GM12891 (cell line): ENCODE measurements around the gene DCUN1D5. TPM values are rescaled to one million over a fixed set of nuclear protein-coding genes. Genes with fewer than 3 reads are reported as not detected.

ENCODE experiments used
- DNase-seq: peaks from one replicate; pipeline ENCODE4 v3.0.0; 2011; ENCODE audit warnings: low spot score; ENCODE audit not compliant: insufficient read length
- FAIRE-seq: peaks from 2 replicates; lab custom pipeline; 2011; peaks lifted over from hg19 to GRCh38; lab: Jason Lieb, UNC
- PAX5 ChIP-seq: IDR thresholded peaks from 2 replicates; pipeline ENCODE4 v1.6.1; 2011; ENCODE audit warnings: low read length, moderate library complexity, mild to moderate bottlenecking; ENCODE audit not compliant: insufficient read depth, severe bottlenecking
- POLR2A ChIP-seq: IDR thresholded peaks from 2 replicates; pipeline ENCODE4 v1.6.1; 2011; ENCODE audit warnings: low read depth, low read length, control low read depth
- POLR2AphosphoS5 ChIP-seq: IDR thresholded peaks from 2 replicates; pipeline ENCODE4 v1.6.1; 2011; ENCODE audit warnings: low read depth, low read length, control low read depth
- POU2F2 ChIP-seq: IDR thresholded peaks from 2 replicates; pipeline ENCODE4 v1.6.1; 2011; ENCODE audit warnings: low read depth, mild to moderate bottlenecking, control low read depth, low read length, moderate library complexity
- SPI1 ChIP-seq: IDR thresholded peaks from 2 replicates; pipeline ENCODE4 v1.6.1; 2011; ENCODE audit warnings: low read depth, low read length, control low read depth
- TAF1 ChIP-seq: IDR thresholded peaks from 2 replicates; pipeline ENCODE4 v1.6.1; 2011; ENCODE audit warnings: low read depth, low read length, control low read depth
- polyA plus RNA-seq: library from polyadenylated mRNA; unstranded; fragments of >200 nt; gene quantifications from one replicate; pipeline ENCODE4 v1.2.1, GENCODE V29; 2012; ENCODE audit warnings: low read depth, missing spikeins, inconsistent platforms; ENCODE audit not compliant: missing spikeins

The DCUN1D5 gene
- 50.3 TPM for polyA plus RNA-seq

DNA sequence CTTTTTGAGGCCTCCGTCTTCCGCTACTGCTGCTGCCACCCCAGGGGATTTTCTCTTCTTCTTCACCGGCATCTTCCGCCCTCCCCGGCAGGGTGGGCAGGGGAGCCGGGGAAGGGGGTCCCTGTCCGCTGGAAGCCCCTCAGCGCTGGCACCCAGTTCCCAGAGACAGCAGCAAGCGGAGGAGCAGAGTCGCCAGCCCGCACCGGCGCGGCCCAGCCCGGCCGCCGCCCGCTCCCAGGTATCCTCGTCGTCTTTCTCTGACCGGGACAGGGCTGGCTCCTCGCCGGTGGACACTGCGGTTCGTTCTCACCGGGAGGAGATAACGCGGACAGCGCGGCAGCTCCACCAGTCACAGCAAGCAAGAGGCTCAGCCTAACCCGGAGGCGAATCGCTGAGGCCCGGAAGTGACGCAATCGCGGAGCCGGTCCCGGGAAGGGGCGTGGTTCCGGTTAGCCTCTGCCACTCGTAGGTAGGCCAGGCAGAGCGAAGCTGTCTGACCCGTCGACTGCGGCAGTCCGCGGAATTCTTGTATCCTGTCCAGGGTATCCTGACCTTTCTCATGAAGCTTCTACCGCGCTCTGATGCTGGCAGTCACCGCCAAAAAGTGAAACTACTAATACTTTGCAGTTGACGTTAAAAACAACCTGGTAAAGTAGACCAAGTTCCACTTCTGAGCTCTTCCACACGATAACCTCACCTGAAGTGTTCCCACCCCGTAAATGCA is at the start of gene DCUN1D5:
Gene DCUN1D5 (minus strand): TSS at position 360 of the 724 bp plus-strand sequence. CDS start 288 bp downstream, at position 72.
- peak; percentile 79 for DNase-seq
- TF ChIP-seq TAF1 (no peak; the same call in none of the 2 replicates), POU2F2 (no peak), POLR2AphosphoS5 (peak; percentile 95), PAX5 (no peak), POLR2A (peak; percentile 94), SPI1 (no peak)
- peak; percentile 100 for FAIRE-seq

GRCh38 chr11:103125462-103125861 is 33.5 kb upstream of the DCUN1D5 start:
- FAIRE-seq (no peak), DNase-seq (no peak)

GRCh38 chr11:103114836-103115235 is 22.9 kb upstream of the DCUN1D5 start:
- FAIRE-seq = no peak
- TF ChIP-seq SPI1 = no peak
- TF ChIP-seq POLR2AphosphoS5 = no peak
- TF ChIP-seq PAX5 = no peak
- TF ChIP-seq POLR2A = no peak
- no peak for TF ChIP-seq TAF1
- no peak for TF ChIP-seq POU2F2
- DNase-seq = no peak

More at GRCh38 chr11:103125462-103125861, 33.5 kb upstream of the DCUN1D5 start:
- TF ChIP-seq SPI1 (no peak), TAF1 (no peak), POLR2A (no peak), POU2F2 (no peak), POLR2AphosphoS5 (no peak), PAX5 (no peak)

DNA sequence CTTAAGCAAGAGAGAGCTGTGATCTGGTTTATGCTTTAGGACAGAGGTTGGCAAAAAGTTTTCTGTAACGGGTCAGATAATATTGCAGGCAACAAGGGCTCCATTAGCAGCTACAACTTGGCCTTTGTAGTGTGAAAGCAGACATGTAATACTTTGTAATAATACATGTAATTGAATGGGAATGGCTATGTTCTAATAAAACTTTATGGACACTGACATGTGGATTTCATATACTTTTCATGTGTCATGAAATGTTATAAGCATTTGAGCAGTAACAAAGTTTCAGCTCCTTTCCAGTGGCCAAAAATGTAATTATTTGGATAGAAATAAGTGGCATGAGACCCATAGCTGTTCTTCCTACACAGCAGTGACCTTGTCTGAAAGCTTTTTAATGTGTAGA is 20.4 kb upstream of the DCUN1D5 start:
- FAIRE-seq (no peak), DNase-seq (no peak)
- no peak for TF ChIP-seq POLR2A
- TF ChIP-seq POU2F2 = no peak
- no peak for TF ChIP-seq POLR2AphosphoS5
- no peak for TF ChIP-seq PAX5
- no peak for TF ChIP-seq SPI1
- TF ChIP-seq TAF1 = no peak

DNA sequence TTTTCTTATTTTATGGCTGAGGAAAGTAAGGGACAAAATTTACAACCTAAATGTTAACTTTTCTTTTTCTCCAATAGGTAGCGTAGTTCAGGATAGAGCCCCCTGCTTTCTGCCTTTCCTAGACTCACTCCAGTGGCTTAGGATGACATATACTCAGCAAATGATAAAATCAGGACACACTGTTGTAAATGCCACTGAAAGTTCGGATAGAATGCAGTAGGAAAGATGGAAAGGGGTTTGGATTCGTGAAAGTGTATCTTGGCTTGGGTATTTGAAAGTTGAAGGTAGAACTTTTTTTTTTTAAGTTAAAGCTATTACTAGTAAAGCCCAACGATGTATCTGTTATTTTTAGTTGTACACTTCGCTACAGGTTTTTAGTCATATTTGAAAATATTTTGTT is 19.4 kb upstream of the DCUN1D5 start:
- TF ChIP-seq POU2F2 = no peak
- TF ChIP-seq TAF1 = no peak
- no peak for TF ChIP-seq POLR2A
- TF ChIP-seq PAX5 = no peak
- no peak for TF ChIP-seq POLR2AphosphoS5
- TF ChIP-seq SPI1 = no peak
- DNase-seq = no peak
- no peak for FAIRE-seq

GRCh38 chr11:103110391-103110790 is 18.4 kb upstream of the DCUN1D5 start:
- FAIRE-seq = no peak
- DNase-seq = no peak
- TF ChIP-seq TAF1 (no peak), POLR2AphosphoS5 (no peak), POLR2A (no peak), POU2F2 (no peak), SPI1 (no peak), PAX5 (no peak)

DNA sequence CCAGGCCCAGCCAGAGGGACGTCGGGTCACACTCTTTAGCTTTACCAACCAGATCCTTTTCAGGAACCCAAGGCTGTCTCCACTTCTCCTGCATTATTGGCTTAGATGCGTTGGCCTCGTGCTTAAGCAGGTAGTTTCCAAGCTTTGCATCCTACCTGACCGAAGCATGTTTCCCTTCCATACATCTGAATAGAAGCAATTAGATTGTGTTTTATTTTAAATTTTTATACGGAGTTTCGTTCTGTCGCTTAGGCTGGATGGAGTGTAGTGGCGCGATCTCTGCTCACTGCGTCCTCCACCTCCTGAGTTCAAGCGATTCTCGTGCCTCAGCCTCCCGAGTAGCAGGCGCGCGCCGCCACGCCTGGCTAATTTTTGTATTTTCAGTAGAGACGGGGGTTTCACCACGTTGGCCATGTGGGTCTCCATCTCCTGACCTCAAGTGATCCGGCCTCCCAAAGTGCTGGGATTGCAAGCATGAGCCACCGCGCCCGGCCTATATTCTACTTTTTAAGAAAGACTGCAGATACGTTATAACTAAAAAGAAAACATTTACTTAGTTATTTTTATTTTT is 17.9 kb upstream of the DCUN1D5 start:
- FAIRE-seq (peak; percentile 99), DNase-seq (no peak)
- TF ChIP-seq POU2F2 (no peak), PAX5 (no peak), POLR2A (no peak), SPI1 (no peak), TAF1 (no peak), POLR2AphosphoS5 (no peak)

DNA sequence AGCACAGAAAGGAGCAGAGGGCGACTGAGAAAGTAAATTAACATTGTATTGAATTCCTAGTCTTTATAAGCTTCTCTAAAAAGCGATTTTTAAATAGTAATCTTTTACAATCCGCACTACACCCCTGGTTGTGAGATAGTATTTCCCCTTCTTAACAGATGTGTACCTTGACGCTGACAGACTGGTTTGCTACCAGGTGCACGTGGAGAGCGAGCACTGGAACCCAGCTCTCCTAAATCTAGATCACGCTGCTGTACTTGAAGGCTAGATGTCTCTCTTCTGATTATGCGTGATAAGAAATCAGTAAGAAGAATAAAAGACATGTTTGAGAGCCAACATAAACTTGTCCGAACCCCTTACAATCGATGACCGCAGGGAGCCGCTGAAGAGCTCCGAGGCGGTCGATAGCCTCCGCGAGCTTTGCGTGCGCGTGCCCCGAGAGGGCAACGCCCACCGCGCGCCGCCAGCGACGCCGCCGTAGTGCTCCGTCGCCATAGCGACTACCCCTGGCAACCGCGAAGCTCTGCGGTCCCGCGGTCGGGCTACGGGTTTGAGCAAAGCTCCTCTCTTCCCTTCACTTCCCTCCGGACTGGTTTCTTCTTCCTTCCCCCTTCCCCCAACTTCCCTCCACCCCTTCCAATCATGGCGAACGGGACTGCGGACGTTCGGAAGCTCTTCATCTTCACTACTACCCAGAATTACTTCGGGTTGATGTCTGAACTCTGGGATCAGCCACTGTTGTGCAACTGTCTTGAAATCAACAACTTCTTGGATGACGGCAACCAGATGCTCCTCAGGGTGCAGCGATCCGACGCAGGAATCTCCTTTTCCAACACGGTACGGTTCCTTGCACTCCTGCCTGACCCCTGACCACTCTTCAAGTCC is 17.2 kb upstream of the DCUN1D5 start, which contains the start of gene DYNC2H1:
Gene DYNC2H1 (plus strand): TSS at position 494 of the 885 bp plus-strand sequence. CDS start 149 bp downstream, at position 643.
- FAIRE-seq (peak; percentile 98), DNase-seq (peak; percentile 73)
- 0 out of 2 replicates have a peak, but pooled peaks have one; percentile 39 for TF ChIP-seq SPI1
- peak; percentile 11 for TF ChIP-seq PAX5
- no peak for TF ChIP-seq POLR2A
- no peak for TF ChIP-seq POLR2AphosphoS5
- no peak for TF ChIP-seq TAF1
- no peak for TF ChIP-seq POU2F2

DNA sequence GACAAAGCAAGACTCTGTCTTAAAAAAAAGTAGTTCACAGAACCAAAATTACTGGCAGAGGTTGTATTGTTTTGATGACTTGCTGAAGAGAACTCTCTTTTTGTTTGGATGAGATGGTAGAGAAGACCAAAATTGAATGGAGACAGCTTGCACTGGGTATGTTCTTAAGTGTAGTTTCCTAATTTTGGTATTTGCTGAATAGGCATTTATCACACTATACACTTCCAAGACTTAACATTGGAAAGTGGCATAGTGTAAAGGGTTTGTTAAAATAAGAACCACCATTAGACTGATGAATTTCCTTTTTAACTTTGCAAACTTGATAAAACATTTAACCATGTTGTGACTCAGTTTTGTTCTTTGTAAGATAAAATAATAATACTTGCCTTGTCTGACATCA is 5.3 kb upstream of the DCUN1D5 start:
- DNase-seq (no peak), FAIRE-seq (no peak)
- TF ChIP-seq TAF1 (no peak), PAX5 (no peak), POU2F2 (no peak), POLR2A (no peak), POLR2AphosphoS5 (no peak), SPI1 (no peak)
